ENCODE results near the gene ARHGAP29.

- no peak for TF ChIP-seq POLR2AphosphoS5 (IDR thresholded peaks at IDR 0.05; ENCODE audit: low read depth, low read length)
- TF ChIP-seq SPI1 (IDR thresholded peaks at IDR 0.05; ENCODE audit: low read depth, low read length): no peak
These were observed 35.1 kb downstream of the ARHGAP29 start for GRCh38 chr1:94202241-94202640.
